Germinal center (tissue), 1 donor: ENCODE results near the gene UBE2O.
A peak's percentile ranks its signal among the peaks of the same experiment; 100 is the strongest.

Experiments used
- DNase-seq: peaks from one replicate; pipeline ENCODE4 v3.0.0; 2012; ENCODE audit warnings: mixed read lengths, low spot score

Gene UBE2O

DNA sequence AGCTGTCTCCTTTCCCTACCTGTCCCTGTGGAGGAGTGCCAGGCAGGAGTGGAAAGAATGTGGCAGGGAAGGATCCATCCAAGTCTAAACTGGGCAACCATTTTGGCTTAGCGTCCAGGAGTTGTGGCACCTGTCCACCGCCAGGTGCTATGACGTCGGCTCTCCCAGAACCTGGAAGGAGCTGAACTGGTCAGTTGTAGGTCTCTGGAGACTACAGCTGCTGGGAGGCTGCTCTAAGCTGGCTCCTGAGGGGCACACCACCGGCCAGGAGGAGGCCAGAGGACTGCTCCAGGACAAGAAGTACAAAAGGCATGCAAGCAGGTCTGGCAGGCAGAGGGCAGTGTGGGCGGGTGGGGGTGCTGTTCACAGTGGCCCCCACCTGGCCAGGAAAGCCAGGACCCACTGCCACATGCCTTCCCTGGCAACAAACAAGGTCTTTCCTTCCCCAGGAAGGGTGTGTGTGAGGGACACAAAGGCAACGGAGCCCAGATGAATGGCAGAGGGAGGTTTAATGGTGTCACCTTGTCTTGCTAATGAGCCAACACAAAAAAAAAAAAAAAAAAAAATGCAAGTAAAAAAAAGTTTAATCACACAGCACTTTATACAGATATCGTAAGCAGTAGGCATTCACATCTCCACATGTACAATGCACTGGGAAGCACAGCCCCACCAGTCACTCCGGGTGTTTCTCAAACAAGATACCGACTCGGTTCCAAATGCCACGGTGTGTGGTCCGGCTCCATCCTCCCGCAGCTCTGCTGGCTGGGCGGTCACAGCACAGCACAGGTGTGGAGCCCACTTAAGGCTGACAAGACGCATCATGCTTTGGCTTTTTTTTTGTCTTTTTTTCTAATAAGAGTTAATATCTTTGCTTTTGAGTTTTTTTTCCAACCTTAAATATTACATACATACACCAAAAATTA is 63.7 kb downstream of the UBE2O start:
- no peak for DNase-seq

- no peak for DNase-seq
Observed at GRCh38 chr17:76386966-76387765, 65.8 kb downstream of the UBE2O start.

- DNase-seq, result peak; percentile 94
Observed at GRCh38 chr17:76385892-76386786, 66.8 kb downstream of the UBE2O start.

- DNase-seq, result no peak
Observed at GRCh38 chr17:76384987-76385891, 67.7 kb downstream of the UBE2O start.

DNA sequence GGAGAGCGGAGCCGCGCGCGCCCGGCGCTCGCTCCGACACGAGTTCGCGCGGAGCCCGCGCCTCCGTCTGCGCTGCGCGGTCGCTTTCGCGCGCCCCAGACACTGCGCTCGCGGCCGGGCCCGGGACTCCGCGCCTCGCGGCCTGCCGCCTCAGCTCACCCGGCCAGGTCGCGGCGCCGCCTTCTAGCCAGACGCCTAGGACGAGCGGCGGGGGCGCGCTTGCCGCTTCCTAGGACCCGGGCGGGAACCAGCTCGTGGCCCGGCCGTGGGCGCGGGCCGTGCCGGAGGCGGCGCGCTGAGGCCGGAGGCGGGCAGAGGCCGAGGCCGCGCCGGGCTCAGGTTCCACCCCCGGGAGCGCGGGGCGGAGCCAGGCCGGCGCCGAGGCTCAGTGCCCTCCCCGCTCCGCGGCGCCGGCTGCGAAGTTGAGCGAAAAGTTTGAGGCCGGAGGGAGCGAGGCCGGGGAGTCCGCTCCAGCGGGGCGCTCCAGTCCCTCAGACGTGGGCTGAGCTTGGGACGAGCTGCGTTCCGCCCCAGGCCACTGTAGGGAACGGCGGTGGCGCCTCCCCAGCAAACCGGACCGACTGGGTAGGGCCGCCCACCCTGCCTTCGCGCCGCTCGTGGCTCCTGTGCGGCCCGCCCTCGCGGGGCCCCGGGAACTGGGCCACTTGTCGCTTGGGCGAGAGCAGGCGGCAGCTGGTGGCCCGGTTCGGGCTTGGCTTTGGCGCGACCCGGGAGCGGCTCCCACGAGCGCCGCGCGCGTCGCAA is 68.5 kb downstream of the UBE2O start, which contains the start of gene SPHK1:
SPHK1 (plus strand) TSS at position 388 of the 765 bp plus-strand sequence. CDS start 1,036 bp downstream, outside the sequence.
- DNase-seq, result peak; percentile 87

DNA sequence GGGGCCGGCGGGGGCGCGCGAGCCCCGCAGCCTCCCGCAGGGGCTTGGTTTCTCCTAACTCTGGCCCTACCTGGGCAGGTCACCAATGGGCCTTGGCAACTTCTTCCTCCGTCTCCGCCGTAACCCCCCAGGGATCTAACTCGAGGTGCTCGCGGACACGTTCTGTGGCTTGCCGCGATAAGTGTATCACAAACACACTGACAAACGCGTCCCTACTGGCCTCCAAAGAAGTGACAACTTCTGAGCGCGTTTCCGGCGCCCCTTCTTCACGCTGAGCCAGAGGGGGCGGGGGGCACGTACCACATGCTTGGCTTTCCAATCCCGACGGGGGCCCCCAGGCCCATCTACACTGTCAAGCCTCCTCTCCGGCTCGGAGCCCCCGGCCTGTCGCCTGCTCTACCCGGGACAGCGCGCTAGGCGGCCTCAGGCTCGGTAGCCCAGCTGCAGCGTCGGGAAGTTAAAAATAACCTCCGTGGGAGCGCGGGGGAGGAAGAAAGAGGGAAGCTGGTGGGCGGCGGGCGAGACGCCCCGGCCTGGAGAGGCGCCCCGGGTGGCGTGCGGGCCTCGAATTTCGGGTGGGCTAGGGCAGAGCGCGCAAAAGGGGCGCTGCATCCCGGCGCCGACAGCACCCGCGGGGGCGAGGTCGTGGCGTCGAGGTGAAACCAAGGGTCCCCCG is 69.3 kb downstream of the UBE2O start:
- peak; percentile 71 for DNase-seq

DNA sequence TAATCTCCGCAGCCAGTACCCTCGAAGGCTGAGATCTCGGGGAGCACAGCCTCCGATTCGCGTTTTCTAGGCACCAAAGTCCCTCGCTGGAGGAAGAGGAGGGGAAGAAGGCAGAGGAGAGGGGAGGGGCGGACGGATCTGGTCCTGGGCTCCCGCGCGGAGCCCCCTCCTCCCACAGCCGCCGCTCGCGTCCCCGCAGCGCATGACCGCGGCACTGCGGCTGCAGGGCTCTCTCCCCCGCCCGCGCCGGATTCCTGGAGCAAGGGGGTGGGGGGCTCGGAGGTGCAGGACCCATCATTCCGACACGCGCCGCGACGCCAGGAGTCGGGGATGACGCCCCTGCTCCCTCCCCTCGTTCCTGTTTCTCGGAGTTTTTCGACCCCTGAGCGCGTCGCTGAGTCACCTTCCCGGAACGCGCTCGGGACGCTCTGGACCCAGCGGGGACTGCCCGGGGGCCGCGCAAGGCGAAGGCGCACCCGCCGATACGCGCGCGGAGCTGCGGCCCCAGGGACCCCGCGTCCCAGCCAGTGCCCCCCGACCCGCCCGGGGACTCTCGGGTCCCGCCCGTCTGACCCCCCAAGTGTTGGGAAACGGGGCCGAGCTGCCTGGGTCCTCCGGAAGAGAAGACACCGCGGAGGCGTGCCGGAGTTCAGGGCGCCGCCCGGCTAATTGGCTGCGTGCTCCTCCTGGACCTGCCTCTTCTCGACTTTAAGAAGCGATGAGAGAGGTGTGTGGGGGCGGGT is 70.0 kb downstream of the UBE2O start:
- DNase-seq, result no peak

GRCh38 chr17:76382351-76382802 is 70.6 kb downstream of the UBE2O start:
- no peak for DNase-seq

DNA sequence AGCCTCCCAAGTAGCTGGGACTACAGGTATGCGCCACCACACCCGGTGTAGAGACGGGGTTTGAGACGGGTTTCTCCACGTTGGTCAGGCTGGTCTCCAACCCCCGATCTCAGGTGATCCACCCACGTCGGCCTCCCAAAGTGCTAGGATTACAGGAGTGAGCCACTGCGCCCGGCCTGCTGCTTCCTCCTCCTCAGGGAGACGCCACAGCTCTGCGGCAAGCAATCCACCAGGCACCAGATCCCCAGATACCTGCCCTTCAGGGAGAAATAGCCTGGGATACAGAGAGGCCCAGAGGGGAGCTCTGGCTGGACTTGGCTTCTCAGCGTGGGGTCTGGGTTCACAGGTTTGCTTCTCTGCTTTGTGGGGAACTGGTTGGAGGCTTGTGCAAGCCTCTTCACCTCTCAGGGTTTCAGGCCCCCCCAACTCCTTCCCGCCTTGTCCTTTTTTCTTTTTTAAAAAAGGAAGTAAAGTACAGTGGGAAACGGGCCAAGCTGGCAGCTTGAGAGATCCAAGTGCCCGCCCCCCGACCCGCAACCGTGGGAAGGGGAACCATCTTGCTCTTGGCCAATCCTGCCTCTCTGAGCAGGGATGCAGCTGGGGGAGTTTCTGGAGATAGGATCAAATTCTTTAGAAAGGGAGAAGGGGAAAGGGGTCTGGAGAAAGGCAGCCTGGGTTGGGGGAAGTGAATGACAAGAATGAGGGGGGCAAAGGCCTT is 71.2 kb downstream of the UBE2O start:
- DNase-seq, result no peak

DNA sequence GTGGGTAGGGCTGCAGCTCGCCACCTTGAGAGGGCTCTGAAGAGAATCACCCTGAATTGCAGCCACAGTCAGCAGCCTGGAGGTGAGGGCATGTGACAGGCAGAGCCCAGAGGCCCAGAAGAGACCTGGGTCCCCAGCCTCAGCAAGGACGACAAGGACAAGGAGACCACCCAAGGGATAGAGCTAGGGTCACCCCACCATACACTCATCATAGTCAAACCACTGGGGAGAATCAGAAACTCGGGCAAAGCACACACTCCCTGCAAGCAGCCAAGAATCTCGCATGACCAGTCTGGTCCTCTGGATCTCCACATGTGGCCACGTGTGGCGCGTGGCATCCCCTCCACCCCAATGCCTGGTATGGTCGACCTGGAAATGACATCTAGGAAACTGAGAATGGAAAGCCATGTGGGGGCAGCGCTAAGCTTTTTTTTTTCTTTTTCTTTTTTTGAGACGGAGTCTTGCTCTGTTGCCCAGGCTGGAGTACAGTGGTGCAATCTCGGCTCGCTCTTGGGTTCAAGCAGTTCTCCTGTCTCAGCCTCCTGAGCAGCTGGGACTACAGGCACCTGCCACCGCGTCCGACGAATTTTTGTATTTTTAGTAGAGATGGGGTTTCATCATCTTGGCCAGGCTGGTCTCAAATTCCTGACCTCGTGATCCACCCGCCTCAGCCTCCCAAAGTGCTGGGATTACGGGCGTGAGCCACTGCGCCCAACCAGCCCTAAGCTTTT is 73.1 kb downstream of the UBE2O start:
- no peak for DNase-seq

DNA sequence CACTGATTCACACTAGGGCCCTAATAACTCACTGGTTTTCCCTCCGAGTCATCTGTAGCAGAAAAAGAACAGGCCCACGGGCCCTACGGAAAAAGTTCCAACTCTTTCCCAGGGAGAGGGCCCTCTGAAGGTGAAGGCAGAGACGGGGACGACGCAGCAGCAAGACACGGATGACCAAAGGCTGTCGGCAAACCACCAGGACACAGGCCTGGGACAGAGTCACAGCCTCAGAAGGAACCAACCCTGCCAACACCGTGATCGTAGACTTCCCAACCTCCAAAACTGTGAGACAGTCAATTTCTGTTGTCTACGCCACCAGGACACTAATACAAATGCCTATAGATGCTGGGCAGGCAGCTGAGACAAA is 73.7 kb downstream of the UBE2O start:
- no peak for DNase-seq

GRCh38 chr17:76378548-76379274 is 74.2 kb downstream of the UBE2O start:
- DNase-seq, result no peak

GRCh38 chr17:76376318-76377133 is 76.4 kb downstream of the UBE2O start:
- no peak for DNase-seq

DNA sequence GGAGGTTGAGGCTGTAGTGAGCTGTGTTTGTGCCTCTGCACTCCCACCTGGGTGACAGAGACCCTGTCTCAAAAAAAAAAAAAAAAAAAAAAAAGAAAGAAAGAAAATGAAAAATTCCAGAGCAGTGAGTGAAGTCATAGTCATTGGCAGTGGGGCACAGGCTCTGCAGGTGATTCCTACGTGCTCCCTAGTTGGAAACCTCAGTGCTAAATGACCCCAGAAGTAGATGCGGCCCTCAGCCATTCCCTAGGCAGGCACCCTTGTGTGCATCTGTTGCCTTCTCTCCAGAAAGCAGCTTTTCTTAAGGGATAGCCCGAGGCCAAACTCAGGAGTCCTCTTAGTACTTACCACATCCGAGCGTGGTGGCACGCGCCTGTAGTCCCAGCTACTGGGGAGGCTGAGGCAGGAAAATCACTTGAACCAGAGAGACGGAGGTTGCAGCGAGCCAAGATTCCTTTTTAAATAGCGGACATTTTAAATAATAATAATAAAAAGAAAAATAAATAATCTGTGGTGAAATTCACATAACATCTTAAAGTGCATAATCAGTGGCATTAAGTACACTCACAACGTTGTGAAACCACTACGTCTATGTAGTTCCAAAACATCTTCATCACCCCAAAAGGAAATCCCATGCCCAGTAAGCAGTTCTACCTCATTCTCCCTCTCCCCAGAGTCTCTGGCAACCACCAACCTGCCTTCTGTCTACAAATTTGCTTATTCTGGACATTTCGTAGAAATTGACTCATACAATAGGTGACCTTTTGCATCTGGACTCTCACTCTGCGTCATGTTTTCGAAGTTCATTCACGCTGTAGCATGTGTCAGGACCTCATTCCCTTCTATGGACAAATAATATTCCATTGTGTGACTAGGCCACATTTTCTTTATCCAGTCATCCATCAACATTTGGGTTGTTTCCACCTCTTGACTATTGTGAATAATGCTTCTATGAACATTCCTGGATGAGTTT is 81.0 kb downstream of the UBE2O start:
- DNase-seq, result no peak
